Central memory CD4-positive, alpha-beta T cell (primary cell): Measurements from ENCODE around the gene SH2D1A.
"Not testable (repeated sequence)": the region's sequence is repeated elsewhere in the genome, so short reads cannot be mapped to it uniquely, and the experiment has no call there.

Experiments
- DNase-seq: peaks from one replicate; pipeline ENCODE4 v3.0.0; 2022
- total RNA-seq, 3 experiments: gene quantifications; one replicate each; lab custom pipeline; 2026; lab: John Stamatoyannopoulos, UW

SH2D1A gene
- 66.6 to 109 (median 102) reads per million in 3 experiments for total RNA-seq

DNA sequence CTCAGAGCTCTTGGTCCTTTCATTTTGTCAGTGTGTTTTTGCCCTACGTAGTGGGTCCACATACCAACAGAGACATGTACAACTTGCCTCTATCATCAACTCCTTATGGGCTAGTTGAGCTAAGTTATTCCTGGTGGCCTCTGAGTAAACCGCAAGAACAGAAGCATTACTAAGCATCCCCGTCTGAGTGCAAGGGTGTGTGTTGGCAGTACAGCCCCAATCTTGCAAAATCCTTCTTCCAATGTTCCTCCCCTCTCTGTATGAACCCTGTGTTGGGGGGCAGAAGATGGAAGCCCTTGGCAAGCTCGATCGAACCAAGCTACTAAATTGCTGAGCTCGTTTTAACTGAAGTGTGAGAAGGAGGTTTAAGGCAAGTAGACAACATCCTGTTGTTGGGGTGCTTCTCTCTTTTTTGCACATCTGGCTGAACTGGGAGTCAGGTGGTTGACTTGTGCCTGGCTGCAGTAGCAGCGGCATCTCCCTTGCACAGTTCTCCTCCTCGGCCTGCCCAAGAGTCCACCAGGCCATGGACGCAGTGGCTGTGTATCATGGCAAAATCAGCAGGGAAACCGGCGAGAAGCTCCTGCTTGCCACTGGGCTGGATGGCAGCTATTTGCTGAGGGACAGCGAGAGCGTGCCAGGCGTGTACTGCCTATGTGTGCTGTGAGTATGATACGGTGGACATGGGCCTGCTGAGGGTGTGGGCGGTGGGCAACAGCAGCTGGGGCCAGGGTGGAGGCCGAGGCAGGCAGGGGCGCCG lies at the start of gene SH2D1A:
SH2D1A (plus strand) TSS at position 447 of the 760 bp plus-strand sequence; CDS start at position 527, 80 bp downstream.
- DNase-seq, result peak; percentile 44

DNA sequence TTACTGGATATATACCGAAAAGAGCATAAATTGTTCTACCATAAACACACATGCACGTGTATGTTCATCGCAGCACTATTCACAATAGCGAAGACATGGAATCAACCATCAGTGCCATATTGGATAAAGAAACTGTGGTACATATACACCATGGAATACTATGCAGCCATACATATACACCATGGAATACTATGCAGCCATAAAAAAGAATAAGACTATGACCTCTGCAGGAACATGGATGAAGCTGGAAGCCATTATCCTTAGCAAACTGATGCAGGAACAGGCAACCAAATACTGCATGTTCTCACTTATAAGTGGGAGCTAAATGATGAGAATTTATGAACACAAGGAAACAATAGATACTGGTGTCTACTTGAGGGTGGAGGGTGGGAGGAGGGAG lies 47.0 kb upstream of the SH2D1A start:
- DNase-seq, result not testable (repeated sequence)

DNA sequence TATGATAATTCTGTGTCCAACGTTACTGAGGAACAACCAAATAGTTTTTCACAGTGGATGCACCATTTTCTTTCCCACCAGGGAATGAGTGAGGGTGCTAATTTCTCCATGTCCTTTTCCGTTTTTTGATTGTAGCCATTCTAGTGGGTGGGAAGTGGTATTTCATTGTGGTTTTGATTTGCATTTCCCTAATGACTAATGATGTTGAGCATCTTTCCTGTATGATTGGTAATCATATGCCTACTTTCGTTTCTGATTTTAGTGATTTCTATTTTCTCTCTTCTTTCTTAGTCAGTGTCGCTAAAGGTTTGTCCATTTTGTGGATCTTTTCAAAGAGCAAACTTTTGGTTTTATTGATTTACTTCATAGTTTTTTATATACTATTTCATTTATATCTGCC lies 46.0 kb upstream of the SH2D1A start:
- peak; percentile 26 for DNase-seq

DNA sequence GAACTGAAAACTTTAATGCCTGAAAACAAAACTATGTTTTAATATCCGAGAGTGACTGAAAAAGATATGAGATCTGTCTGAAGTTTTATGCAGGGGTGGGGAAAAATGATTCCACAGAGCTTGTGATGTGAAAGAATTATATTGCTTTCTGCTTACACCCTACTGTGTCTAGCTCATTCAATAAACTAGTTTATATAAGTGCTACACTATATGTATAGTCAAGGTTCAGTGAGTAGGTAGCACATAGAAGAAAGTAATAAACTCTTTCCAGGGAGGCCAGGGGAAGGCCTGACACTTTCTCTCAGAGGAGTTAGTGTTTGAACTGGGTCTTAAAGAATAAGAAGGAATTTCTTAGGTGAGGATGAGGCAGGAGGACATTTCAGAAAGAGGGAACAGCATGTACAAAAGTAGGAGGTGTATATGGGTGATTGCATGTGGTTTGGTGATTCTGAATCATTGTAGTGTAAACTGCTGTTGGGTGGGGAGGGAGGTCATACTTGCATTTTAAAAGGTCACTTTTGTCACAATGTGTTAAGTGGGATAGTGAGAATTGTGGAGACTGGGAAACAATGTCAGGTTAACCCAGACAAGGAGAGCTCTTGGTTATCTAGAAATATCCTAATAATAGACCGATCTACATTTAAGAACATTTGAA lies 39.0 kb upstream of the SH2D1A start:
- no peak for DNase-seq

DNA sequence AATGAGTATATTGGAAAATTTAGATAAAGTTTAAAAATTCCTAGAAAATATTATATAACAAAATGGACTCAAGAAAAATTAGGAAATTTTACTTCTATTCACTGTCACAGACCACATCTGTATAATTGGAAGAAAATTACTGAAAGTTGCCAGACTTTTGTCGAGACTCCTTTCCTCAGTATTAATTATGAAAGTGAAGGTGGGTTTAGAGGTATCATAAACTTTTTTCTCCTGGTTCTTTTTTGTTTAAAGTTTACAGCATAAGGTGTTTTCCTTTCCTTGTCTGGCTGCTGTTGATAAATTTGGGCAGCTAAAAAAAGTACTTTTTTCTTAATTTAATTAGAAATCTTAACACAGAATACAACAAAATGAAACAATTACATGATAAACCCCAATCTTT lies 20.6 kb upstream of the SH2D1A start:
- no peak for DNase-seq

DNA sequence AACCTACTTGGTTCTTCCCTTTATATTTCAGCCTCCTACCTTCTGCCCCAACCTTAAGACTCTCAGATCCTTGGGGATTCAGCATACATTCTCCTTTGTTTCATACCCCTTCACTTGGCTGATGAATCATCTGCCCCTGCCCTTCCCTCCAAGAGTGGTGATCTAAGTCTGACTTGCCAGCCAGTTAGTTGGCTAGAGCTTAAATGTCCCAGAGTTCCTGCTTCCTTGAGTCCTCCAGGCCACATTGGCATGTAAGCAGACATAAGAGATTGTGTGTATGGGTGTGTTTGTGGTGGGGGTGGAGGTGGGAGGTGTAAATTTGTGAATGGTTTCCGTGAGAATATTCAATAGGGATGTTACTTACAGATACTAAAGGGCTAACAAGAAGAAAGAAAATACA lies 17.6 kb upstream of the SH2D1A start:
- DNase-seq, result no peak

DNA sequence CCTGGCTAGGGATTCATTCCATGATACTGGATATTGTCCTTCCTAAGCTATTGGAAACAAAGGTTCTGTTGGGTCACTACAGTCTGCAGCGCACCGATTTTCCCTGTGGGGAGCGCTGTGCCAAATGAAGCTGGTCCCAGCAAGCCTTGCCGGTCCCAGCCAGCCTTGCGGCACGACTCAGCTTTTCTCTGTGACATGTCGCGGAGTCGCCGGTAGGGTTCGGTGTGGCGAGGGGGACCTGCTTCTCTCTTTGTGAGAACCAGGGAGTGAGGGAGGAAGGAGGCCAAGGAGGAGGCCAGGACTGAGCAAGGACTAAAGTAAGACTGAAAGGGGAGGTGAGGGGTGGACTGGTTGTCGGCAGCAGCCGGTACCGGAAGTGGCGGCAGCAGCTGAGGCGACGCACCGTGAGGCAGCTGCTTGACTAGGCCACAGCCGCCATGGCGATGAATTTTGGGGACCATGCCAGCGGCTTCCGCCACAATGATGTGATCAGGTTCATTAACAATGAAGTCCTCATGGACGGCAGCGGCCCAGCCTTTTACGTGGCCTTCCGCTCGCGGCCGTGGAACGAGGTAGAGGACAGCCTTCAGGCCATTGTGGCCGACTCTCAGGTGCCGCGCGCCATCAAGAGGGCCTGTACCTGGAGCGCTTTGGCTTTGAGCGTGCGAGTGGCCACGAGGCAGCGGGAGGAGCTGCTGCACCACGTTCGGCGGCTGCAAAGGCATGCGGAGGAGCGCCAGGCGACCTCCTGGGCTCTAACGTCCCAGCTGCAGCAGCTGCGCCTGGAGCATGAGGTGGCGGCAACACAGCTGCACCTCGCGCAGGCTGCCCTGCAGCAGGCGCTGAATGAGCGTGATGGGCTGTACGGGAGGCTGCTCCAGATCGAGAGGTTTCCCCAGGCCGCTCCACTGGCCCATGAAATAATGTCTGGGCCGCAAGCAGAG lies 13.6 kb upstream of the SH2D1A start, which contains the start of gene TEX13D:
TEX13D (plus strand) TSS at position 180 of the 944 bp plus-strand sequence; CDS start at position 438, 258 bp downstream.
- no peak for DNase-seq

DNA sequence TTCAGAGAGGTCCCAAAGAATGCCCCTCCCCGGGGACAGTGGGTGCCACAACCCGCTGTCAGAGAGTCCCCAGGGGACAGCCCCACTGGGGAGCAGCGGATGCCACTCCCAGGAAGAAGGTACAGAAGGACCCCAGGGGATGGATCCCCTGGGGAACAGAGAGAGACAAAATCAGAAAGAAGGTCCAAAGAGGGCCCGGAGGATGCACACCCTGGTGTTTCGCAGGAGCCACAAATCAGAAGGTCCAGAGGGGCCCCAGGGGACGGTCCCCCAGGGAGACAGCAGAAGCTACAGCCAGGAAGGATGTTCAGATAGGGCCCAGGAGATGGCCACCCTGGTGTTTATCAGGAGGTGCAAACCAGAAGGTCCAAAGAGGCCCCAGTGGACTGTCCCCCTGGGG lies 12.5 kb upstream of the SH2D1A start:
- no peak for DNase-seq

DNA sequence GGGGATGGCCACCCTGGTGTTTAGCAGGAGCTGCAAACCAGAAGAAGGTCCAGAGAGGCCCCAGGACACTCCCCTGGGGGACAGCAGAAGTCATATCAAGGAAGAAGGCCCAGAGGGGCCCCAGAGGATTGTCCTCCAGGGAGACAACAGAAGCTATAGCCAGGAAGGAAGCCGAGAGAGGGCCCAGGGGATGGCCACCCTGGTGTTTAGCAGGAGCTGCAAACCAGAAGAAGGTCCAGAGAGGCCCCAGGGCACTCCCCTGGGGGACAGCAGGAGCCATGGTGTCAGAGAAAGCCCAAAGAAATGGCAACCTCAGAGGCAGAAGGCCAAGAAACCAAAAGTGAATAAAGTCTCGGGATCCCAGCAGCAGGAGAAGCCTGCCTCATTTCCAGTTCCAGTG lies 11.8 kb upstream of the SH2D1A start:
- DNase-seq, result not testable (repeated sequence)

DNA sequence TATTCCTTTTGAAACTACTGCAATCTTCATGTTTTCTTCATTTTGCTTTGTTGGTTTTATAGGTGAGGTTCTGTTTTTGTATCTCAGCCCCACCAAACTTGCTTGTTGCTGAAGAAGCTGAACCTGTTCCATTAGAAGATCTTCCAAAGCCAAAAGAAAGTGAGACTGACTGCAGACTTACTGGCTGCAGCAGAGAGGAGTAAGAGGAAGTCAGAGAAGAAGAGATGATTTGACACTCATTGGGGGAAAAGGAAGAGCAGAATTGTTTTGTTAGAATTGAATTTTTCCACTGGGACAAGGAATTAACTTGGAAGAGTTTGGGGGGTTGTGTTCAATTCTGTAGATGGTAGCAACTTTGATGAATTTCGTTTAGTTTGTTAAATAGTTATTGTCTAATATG lies 10.8 kb upstream of the SH2D1A start:
- no peak for DNase-seq

DNA sequence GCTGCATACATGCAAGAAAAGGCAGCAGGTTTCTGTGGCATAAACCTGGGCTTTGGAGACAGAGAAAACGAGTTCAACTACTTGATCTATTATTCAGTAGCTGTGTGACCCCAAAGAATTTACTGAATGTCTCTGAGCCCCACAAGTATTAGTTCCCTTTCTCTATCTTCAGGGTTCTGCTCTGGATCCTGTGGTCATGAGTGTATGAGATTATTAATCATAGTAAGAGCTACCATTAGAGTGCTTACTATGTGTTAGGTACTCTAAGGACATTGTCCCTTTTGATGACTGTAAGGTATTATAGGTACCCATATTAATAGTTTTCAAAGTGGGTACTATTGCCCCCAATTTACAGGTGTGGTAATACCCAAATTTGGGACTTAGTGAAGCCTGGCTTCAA lies 8.4 kb upstream of the SH2D1A start:
- DNase-seq, result no peak

DNA sequence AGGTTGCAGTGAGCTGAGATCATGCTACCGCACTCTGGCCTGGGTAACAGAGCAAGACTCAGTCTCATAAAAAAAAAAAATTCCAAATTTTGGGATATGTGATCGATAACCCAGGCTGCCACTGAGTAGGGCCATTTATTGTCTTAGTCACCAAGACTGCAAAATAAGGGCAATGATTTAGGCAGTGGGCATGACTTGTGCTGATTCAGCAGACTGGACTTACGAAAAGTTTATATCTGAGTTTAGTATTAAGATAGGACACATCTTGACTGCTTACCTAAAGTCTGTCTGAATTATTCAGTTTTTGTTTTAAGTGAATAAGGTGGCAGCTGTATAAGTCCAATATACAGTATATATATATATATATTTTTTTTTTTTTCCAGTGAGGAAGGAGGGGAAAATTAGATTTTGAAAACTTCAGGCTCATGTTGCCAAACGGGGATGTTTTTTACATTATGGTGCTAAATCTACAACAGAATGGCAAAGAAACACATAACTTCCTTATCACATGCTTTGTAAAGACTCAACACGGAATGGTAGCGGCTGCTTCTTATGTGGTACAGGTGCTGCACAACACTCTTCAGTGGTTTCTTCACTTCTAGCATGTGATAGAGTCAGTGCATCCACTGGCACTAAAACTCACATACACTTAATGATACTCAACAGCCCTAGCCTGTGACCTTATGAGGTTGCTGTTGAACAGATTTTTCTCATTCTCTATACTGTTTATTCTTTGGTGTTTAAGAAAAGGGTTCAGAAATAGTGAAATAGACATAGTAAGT lies 7.4 kb upstream of the SH2D1A start:
- peak; percentile 41 for DNase-seq

DNA sequence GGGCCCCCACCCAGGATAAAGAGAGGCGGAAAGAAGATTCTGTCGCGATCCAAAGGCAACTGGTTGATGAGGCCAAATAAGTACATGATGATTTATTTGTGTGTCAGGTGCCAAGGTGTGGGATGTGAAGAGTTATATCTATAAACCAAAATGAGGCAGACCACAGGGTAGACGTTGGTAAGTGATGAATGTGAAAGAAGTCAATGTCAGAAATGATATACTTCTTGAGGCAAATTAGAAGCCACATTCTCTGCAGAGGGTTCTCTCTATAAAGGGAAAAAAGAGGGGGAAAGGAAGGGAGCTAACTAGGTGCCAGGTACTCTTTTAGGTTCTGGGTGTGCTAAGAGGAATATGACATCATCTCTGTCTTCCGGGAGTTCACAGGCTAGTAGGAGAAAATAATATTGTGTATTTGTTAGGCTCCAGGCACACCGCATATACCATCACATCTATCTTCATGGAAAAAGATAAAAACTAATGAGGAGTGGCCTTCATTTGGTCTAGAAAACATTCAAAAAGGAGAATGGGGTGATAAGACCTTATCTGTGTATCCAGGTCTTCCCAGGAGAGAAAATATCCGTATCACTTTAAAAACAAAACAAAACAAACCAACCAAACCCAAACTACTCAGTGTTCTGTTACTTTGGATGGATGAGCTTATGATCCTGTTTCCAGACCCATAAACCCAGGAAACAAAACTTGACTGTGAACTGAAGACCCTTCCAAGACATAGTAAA lies 4.8 kb upstream of the SH2D1A start:
- no peak for DNase-seq

DNA sequence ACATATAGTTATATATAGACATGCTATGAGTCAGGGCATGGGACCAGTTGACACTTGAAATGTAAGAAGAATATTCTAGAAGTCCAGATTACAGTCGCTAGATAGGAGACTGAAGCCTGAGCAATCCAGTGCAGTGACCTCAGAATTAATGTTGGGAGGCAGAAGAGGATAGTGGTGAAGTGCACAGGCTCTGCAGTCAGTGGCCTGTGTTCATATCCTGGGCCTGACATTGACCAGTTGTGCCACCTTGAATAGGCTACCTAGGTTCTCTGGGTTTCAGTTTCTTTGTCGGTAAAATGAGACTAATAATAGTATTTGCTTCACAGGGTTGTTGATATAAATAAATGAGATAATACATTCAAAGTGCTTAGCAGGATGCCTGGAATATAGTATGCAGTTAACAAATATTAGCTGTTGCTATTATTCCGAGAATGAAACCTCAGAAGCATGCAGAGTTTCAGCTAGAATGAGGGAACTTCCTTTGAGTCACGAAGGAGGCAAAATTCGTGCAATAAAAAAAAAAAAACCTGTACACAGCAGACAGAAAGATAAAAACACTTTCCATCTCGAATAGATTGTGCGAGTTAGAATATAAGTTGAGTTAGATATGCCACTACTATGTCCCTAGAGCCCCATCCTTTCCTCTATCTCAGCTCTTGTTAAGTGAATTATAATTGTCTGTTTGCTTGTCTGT lies 4.0 kb upstream of the SH2D1A start:
- no peak for DNase-seq

DNA sequence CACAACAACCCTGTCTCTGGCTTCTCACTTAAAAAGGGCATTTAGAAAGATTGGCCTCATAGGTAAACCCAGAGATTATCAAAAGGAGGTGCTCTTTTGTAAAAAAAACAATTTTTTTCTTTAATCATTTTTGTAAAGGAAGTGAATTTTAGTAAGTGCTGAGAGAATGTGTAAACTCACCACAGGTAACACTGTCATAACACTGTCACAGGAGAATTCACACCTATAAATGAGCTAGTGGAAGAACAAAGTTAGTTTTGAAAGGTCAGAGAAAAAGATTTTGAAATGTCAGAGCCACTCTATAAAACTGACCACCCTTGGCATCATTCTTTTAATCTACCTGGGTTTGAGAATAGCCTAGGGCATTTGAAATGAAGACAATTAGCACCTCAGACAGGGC lies 3.3 kb upstream of the SH2D1A start:
- DNase-seq, result peak; percentile 13

DNA sequence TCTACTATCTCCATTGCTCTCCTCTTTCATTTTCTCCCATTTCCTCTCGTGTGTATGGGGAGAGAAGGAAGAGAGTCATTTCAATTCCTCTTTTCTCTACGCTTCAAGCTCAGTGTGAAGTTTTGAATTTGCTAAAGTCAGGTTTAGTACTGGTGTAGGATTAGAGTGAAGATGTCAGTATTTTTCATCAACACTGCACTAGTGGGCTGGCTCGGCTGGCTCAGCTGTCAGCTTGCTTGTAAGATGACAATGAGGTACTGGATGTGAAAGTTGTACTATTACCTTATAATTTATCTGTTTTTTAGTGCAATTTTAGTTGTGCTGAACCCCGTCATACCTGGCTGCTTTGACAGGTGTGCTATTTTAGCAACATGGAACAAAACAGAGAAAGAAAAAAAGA lies 2.1 kb upstream of the SH2D1A start:
- DNase-seq, result no peak

DNA sequence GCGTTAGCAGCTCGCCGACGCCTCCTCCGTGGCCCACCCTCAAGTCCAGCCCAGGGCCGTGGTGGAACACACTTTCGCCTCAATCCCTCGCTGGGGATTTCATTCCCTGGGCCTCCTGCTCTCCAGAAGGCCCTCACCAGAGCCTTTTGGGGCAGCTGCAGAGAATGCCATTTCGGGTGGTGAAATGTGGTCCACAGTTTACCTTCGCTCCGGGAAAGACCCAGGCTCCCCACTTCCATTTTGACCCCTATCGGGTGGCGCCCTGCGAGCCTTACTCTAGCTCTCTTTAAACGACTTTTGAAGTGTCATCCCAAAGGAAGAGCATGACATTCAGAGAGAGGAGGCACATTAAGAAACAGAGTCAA lies 496 bp downstream of the SH2D1A start:
- DNase-seq, result no peak

DNA sequence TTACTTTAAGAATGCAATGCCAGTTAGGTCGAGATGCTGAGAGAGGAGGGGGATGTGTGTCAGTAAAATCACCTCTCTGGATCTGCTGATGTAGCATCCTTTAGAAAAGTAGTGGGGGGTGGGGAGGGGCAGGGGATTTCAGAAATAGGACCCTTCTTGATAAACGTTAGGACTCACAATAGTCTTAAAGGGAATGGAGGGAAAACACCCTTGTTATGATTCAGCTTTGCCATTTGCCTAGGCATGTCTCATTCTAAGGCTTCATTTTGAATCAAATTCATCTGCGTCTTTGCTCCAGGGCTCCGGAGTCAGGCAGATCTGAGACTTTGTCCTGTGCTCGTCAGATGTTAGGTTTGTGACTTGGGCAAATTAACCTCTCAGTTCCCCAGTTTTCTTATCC lies 879 bp downstream of the SH2D1A start:
- DNase-seq, result peak; percentile 12

DNA sequence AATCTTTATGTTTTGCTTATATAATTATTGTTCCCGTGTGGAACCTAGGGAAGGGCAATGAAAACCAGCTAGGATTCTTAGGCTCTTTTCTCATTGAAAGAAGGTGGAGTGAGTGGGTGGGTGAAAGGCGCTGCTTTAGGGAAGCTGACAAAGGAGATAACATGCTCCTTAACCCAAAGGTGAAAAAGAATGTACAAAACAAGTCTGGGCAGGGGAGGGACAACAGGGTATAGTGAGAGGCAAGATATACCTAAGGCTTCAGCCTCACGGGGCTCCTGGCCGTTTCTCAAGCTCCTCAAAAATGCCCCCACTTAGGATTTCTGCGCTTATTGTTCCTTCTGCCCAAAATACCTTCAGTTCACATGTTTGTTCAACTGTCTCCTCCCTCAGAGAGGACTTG lies 1.8 kb downstream of the SH2D1A start:
- no peak for DNase-seq

DNA sequence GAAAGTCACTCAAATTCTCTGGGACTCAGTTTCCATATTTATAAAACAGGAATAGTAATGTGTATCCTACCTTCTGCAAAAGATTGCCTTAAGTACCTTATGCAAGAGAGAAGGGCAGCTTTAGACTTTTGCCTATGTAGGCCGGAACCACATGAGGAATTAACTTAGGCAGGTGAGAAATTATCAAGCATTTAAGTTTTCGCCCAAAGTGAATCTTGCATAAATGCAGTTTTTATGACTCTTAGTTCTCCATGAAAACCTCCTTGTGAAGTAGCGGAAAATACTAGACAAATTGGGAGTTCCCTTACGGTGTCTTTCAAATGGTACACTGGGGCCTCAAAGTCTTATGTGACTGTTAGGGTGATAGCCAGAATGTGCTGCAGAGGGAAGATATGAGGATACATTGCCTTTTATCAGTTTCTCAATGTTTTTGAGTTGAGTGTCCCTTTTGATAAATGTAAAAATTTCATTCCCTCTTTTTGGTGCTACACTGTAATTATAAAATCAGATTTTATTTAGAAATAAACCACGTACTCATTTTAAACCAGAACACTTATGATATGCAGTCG lies 2.6 kb downstream of the SH2D1A start:
- DNase-seq, result no peak

DNA sequence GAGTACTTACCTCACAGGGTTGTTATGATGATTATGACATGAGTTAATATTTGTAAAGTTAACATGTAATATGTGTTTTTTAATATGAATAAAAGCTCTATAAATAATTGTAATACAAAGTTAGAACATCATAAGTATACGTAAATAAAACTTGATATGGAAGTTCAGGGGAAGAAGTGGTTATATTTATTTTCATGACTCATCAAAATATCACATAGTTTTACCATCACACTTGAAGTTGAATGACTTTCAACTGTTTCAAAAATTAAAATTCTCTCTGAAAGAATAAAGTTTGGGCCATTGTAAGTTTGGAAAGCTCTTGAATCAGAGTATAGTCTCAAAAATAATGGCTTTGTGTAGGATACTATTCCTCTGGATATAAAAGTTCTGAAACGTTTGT lies 8.3 kb downstream of the SH2D1A start:
- no peak for DNase-seq
